Amygdala (tissue), 56 donors: ENCODE data around the gene ASAH2.

Source experiments
- DNase-seq, 56 donors: peaks; one replicate each; lab custom pipeline; 2025; lab: John Stamatoyannopoulos, UW

The ASAH2 gene

GRCh38 chr10:50210876-50211275 is 40.4 kb downstream of the ASAH2 start:
- no peak for DNase-seq
